ENCODE results near the gene POC5.

DNA sequence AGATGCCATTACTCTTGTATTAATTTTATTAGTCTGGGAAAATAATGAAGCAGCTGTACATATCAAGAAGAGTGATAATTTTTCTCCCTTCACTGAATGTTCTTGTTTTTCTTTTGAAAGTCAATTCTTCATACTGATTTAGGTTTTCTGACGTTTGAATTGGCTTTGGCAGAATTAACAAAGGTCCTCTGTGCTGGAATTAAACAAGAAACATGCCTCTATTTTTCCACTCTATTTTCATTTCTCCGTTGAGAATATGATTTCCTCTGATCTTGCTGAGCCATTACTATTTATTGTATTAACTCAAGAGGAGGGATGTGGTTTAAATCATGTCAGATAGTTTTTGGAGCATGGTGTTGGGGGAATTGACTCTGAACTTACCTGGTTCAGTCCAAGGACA is 63.7 kb downstream of the POC5 start:
- TF ChIP-seq, protein P1, sequence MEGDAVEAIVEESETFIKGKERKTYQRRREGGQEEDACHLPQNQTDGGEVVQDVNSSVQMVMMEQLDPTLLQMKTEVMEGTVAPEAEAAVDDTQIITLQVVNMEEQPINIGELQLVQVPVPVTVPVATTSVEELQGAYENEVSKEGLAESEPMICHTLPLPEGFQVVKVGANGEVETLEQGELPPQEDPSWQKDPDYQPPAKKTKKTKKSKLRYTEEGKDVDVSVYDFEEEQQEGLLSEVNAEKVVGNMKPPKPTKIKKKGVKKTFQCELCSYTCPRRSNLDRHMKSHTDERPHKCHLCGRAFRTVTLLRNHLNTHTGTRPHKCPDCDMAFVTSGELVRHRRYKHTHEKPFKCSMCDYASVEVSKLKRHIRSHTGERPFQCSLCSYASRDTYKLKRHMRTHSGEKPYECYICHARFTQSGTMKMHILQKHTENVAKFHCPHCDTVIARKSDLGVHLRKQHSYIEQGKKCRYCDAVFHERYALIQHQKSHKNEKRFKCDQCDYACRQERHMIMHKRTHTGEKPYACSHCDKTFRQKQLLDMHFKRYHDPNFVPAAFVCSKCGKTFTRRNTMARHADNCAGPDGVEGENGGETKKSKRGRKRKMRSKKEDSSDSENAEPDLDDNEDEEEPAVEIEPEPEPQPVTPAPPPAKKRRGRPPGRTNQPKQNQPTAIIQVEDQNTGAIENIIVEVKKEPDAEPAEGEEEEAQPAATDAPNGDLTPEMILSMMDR (IDR thresholded peaks at IDR 0.05; ENCODE audit: insufficient read depth, low read depth, low read length): no peak
- no peak for TF ChIP-seq EZH2 (IDR thresholded peaks at IDR 0.05; ENCODE audit: insufficient read depth, low read length)

All from astrocyte (in vitro differentiated cells and primary cell).